ENCODE measurements around the gene PLEKHS1.

Gene PLEKHS1

GRCh38 chr10:113751181-113751732, at the start of gene PLEKHS1:
Gene PLEKHS1 (plus strand): TSS chr10:113751682. CDS start chr10:113755278, 3,596 bp downstream.
- DNase-seq, result no peak

GRCh38 chr10:113704637-113705343, 46.7 kb upstream of the PLEKHS1 start:
- peak; percentile 27 for DNase-seq

GRCh38 chr10:113705344-113705652, 46.2 kb upstream of the PLEKHS1 start:
- DNase-seq, result no peak

GRCh38 chr10:113706623-113707022, 44.9 kb upstream of the PLEKHS1 start:
- no peak for DNase-seq

- DNase-seq, result no peak
Observed at GRCh38 chr10:113708640-113709039, 42.8 kb upstream of the PLEKHS1 start.

GRCh38 chr10:113709221-113709838, 42.2 kb upstream of the PLEKHS1 start:
- no peak for DNase-seq

- DNase-seq, result no peak
Observed at GRCh38 chr10:113711142-113711541, 40.3 kb upstream of the PLEKHS1 start.

GRCh38 chr10:113712024-113712423, 39.5 kb upstream of the PLEKHS1 start:
- DNase-seq, result no peak

- DNase-seq, result no peak
Observed at GRCh38 chr10:113712755-113713639, 38.5 kb upstream of the PLEKHS1 start.

- no peak for DNase-seq
Observed at GRCh38 chr10:113713640-113713982, 37.9 kb upstream of the PLEKHS1 start.

GRCh38 chr10:113716109-113716910, 35.2 kb upstream of the PLEKHS1 start:
- DNase-seq, result no peak

- no peak for DNase-seq
Observed at GRCh38 chr10:113718969-113719822, 32.3 kb upstream of the PLEKHS1 start.

- no peak for DNase-seq
Observed at GRCh38 chr10:113720386-113720785, 31.1 kb upstream of the PLEKHS1 start.

GRCh38 chr10:113732160-113732881, 19.2 kb upstream of the PLEKHS1 start:
- no peak for DNase-seq

GRCh38 chr10:113732966-113733365, 18.5 kb upstream of the PLEKHS1 start:
- no peak for DNase-seq

GRCh38 chr10:113733635-113734034, 17.8 kb upstream of the PLEKHS1 start:
- DNase-seq, result no peak

GRCh38 chr10:113735913-113736312, 15.6 kb upstream of the PLEKHS1 start:
- DNase-seq, result peak; percentile 18

GRCh38 chr10:113736576-113736975, 14.9 kb upstream of the PLEKHS1 start:
- no peak for DNase-seq

- DNase-seq, result no peak
Observed at GRCh38 chr10:113739031-113739430, 12.5 kb upstream of the PLEKHS1 start.

GRCh38 chr10:113739577-113739976, 11.9 kb upstream of the PLEKHS1 start:
- no peak for DNase-seq

- no peak for DNase-seq
Observed at GRCh38 chr10:113740850-113741249, 10.6 kb upstream of the PLEKHS1 start.
